NK-92 treated with Interleukin-12 subunit alpha and Interleukin-12 subunit beta, amount 100 ng/mL, for 24 hours (cell line): ENCODE data around the gene CYREN.
"Not testable (repeated sequence)": the region's sequence is repeated elsewhere in the genome, so short reads cannot be mapped to it uniquely, and the experiment has no call there.

ENCODE experiments used
- DNase-seq: peaks from one replicate; lab custom pipeline; 2025; lab: John Stamatoyannopoulos, UW

The CYREN gene

GRCh38 chr7:135170274-135170997, at the start of gene CYREN:
TSS of gene CYREN (minus strand) at chr7:135170707. CDS start at chr7:135168922, 1,785 bp downstream.
- peak; percentile 93 for DNase-seq

- no peak for DNase-seq
Observed at GRCh38 chr7:135217645-135218509, 47.4 kb upstream of the CYREN start.

GRCh38 chr7:135215698-135216097, 45.2 kb upstream of the CYREN start:
- no peak for DNase-seq

- no peak for DNase-seq
Observed at GRCh38 chr7:135215180-135215579, 44.7 kb upstream of the CYREN start.

GRCh38 chr7:135213831-135214230, 43.3 kb upstream of the CYREN start:
- no peak for DNase-seq

GRCh38 chr7:135211946-135212685, 41.6 kb upstream of the CYREN start:
- DNase-seq: not testable (repeated sequence)

- peak; percentile 91 for DNase-seq
Observed at GRCh38 chr7:135211179-135211945, 40.9 kb upstream of the CYREN start, which contains the start of gene WDR91. TSS of gene WDR91 (minus strand) at chr7:135211526. CDS start at chr7:135211502, 24 bp downstream.

GRCh38 chr7:135210888-135211178, 40.3 kb upstream of the CYREN start:
- no peak for DNase-seq

GRCh38 chr7:135209225-135209834, 38.8 kb upstream of the CYREN start:
- DNase-seq: no peak

- DNase-seq: no peak
Observed at GRCh38 chr7:135208102-135208793, 37.7 kb upstream of the CYREN start.

GRCh38 chr7:135207406-135208101, 37.0 kb upstream of the CYREN start:
- DNase-seq: no peak

GRCh38 chr7:135206941-135207391, 36.5 kb upstream of the CYREN start:
- DNase-seq: no peak

GRCh38 chr7:135205850-135206249, 35.3 kb upstream of the CYREN start:
- DNase-seq: no peak

GRCh38 chr7:135204876-135205275, 34.4 kb upstream of the CYREN start:
- no peak for DNase-seq

GRCh38 chr7:135204341-135204749, 33.8 kb upstream of the CYREN start:
- no peak for DNase-seq

GRCh38 chr7:135201350-135201749, 30.8 kb upstream of the CYREN start:
- no peak for DNase-seq

- DNase-seq: no peak
Observed at GRCh38 chr7:135200821-135201331, 30.4 kb upstream of the CYREN start.

GRCh38 chr7:135199439-135199838, 28.9 kb upstream of the CYREN start:
- no peak for DNase-seq

- DNase-seq: no peak
Observed at GRCh38 chr7:135197906-135198655, 27.6 kb upstream of the CYREN start.
